HG02763 (cell line): ENCODE data around the gene ARL5C.

Source experiments
- ATAC-seq: cut with Tn5 transposase; IDR thresholded peaks from one replicate; pipeline ENCODE4 v1.9.1; 2021; ENCODE audit warnings: mild to moderate bottlenecking, moderate library complexity; ENCODE audit not compliant: unreplicated experiment

Gene ARL5C

DNA sequence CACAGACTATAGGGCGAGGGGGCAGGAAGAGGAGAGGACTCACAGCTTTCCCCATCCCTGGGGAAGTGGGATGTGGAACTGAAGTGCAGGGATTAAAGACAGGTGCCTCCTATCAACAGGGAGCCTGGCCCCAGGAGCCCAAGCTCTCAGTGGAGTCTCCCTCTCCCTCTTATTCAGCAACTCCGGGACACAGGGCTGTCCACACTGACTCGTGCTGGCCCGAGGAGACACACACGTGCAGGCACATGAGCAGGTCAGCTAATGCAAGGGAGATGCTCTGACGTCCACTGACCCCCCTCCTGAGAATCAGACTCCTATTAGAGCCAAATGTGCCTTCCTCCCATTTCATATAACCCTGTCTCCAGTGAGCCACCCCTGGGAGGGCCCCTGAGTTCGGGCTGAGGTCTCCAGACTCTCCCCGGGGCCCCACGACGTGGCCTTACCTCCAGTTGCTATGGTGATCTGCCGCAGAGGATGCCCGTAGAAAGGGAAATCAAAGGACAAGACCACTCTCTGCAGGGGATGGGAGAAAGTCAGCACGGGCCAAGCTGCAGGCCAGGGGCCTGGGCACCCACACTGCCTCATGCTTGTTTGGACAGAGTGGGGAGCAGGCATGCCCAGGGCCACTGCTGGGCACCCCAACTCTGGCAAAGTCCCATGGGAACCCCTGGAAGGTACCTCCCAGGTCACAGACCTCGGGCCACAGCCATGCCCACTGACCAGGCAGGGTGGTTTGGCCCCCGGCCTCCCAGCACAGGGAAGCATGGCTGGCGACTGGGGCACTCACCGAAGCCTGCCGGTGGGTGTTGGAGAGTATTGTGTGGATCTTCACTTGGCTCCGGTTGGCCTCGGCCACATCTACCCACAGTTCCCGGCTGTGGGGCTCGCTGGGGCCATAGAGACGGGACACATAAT is 57.2 kb downstream of the ARL5C start:
- ATAC-seq: no peak

DNA sequence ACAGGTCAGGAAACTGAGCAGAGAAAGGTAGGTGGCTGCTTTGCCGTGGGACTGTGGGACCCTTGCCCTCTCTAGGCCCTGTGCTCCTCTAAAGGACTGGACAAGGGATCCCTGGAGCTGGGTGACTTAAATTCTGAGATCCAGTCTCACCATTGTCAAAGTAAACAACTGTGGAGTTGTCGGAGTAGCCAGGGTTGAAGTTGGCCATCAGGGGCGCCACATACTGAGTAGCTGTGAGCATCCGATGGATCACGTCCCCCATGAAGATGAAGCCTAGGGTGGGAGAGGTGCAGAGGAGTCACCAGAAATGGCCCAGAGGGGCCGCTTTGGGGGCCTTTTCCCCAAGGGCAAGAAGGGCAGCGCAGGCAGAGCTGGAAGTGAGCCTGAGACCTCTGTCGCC is 58.0 kb downstream of the ARL5C start:
- no peak for ATAC-seq

DNA sequence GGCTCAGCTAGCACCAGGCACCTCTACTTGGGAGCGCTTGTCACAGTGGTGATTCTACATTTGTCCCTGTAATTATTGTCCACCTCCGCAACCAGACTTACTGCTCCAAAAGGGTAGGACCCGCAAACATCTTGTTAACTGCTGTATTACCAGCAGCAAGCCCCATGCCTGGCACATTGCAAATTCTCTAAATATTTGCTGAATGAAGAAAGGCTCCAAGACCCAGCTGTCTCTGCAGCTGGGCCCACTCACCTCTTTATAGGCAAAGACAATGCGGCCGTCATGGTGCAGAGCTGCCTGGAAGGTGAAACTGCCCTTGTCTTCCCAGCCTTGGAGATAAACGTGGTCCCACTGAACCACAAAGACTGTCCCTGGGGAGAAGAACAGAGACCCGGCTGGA is 58.8 kb downstream of the ARL5C start:
- ATAC-seq: no peak
